Stimulated activated naive CD8-positive, alpha-beta T cell treated with anti-CD3 and anti-CD28 coated beads, Interleukin-15, amount 100 ng/mL, for 72 hours (primary cell): ENCODE data around the gene ARSB.

ENCODE experiments used
- ATAC-seq: fragments of 150-1000 bp; cut with Tn5 transposase; 2 replicates; pipeline ENCODE4 v1.10.0; 2021; ENCODE audit warnings: mild to moderate bottlenecking, moderate library complexity
- DNase-seq, 2 donors: peaks; one replicate each; pipeline ENCODE4 v3.0.0; 2021 to 2022
- H3K27ac Mint-ChIP-seq, 2 donors: one replicate each; pipeline ENCODE4 v1.8.0; 2022; ENCODE audit warnings: mild to moderate bottlenecking in 2 of 2, mixed read lengths in 2 of 2, moderate library complexity in 2 of 2
- H3K27me3 Mint-ChIP-seq: one replicate; pipeline ENCODE4 v1.8.0; 2022; ENCODE audit warnings: mixed read lengths
- H3K4me1 Mint-ChIP-seq: one replicate; pipeline ENCODE4 v1.8.0; 2022; ENCODE audit warnings: mild to moderate bottlenecking, mixed read lengths
- H3K4me3 Mint-ChIP-seq, 2 donors: one replicate each; pipeline ENCODE4 v1.8.0; 2022; ENCODE audit warnings: mild to moderate bottlenecking in 2 of 2, mixed read lengths in 2 of 2, moderate library complexity in 1 of 2
- H3K9me3 Mint-ChIP-seq, 2 donors: one replicate each; pipeline ENCODE4 v1.8.0; 2022; ENCODE audit warnings: mixed read lengths in 2 of 2

Gene ARSB

DNA sequence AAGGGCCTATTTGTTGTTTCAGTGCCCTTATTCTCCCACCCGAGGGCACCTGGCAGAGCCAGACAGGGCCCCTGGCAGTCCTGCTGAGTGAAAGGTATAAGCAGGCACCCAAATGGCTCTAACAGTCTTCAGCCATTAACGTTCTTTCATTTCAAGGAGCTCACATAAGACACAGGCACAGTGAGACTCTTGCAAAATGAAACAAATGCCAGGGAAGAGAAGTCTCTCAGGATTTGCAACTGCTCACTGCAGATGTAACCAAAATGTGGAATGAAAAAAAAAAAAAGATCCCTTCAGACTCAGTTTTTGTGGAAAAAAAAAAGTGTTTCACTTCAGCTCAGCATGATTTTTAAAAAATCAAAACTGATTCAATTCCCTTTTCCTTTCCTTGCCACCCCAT, 181.2 kb downstream of the ARSB start:
- DNase-seq (no peak), ATAC-seq (no peak)
- Mint-ChIP-seq H3K4me3 (no peak overlapping the region), H3K27me3 (no peaks in the 10 kb centered on the region), H3K4me1 (no peaks in the 10 kb centered on the region), H3K27ac (no peak overlapping the region), H3K9me3 (peaks cover 10 to 20% of the 10 kb centered on the region in 2 donors)

DNA sequence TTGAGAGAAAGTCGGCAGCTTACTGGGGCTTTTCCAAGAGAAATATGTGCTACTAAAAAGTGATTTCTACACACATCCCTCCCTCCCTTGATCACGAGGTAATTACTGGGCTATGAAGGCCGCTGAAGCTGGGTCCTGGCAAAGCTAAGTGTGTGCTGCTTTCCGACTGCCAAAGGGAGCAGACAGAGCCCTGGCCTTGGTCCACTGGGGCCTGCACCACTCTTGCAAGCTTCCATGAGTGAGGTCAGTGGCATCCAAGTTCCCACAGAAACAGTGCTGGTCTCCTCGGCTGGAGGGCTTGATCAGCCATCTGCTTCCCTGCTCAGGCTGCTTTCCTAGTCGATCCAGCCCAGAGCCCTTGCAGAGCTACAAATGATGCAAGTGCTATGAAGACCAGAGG, 181.8 kb downstream of the ARSB start:
- no peaks in the 10 kb centered on the region for H3K27me3 Mint-ChIP-seq

DNA sequence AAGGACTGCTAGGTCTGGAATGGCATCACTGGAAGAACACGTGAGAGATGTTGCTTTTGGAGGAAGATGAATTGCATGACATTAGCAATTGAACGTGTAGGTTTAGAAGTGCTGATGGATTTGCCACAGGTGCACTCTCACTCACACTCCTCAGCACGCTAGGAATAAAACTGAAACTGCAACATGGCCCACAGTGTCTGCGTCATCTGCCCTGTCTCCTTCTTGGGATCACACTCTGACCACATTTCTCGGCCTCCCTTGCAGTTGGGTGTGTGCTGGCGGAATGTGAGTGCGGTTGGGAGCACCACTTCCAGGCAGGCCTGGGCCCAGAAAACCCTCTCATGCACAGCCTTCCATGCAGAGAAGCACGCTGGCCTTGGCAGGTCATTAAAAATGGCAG, 183.7 kb downstream of the ARSB start:
- H3K27me3 Mint-ChIP-seq: no peaks in the 10 kb centered on the region
- peaks cover 10 to 20% of the 10 kb centered on the region in 2 donors for H3K9me3 Mint-ChIP-seq
- H3K4me1 Mint-ChIP-seq: no peaks in the 10 kb centered on the region
- no peak for ATAC-seq
- H3K4me3 Mint-ChIP-seq: no peak overlapping the region
- DNase-seq: no peak
- H3K27ac Mint-ChIP-seq: no peak overlapping the region

More for the DNA sequence above, 181.8 kb downstream of the ARSB start:
- no peak for DNase-seq
- no peaks in the 10 kb centered on the region for H3K4me1 Mint-ChIP-seq
- no peak for ATAC-seq
- H3K9me3 Mint-ChIP-seq: peaks cover 10 to 20% of the 10 kb centered on the region in 2 donors
- H3K4me3 Mint-ChIP-seq: no peak overlapping the region
- H3K27ac Mint-ChIP-seq: no peak overlapping the region

DNA sequence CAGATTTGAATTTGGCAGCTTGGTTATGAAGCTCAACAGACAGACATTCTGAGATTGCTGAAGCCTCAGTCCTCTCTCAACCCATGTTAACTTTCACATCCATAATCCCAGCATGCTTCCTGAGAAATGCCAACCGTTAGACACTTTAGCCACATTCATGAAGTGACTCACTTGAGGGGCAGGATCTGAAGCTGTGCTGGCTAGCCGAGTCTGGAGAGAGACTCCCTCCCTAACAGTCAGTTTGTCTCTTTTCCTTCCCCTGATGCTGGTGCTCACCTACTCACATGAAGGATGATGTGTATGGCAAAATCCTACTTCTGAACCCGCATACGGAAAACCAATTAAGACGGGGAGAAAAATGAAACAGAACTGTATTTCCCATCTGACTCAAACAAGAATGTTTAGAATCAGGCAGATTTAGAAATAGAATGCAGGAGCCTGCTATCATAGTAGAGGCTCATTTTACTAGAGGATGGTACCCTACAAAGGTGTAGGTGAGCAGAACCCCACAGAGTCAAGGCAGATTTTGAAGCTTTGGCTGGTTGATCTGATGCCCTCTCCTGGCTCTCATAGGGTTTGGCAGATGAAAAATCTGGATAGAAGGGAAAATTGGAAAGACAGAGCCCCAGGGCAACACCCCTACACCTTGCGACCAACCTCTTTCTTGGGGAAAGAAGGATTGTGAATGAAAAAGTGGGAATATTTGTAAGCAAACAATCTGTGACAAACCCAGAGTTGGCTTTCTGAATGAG, 185.7 kb downstream of the ARSB start:
- Mint-ChIP-seq H3K27ac (peak overlapping the region; percentile 28 to 43), H3K9me3 (peaks cover 10 to 20% of the 10 kb centered on the region in 2 donors), H3K27me3 (no peaks in the 10 kb centered on the region), H3K4me1 (no peaks in the 10 kb centered on the region), H3K4me3 (no peak overlapping the region)
- ATAC-seq (no peak), DNase-seq (no peak)

DNA sequence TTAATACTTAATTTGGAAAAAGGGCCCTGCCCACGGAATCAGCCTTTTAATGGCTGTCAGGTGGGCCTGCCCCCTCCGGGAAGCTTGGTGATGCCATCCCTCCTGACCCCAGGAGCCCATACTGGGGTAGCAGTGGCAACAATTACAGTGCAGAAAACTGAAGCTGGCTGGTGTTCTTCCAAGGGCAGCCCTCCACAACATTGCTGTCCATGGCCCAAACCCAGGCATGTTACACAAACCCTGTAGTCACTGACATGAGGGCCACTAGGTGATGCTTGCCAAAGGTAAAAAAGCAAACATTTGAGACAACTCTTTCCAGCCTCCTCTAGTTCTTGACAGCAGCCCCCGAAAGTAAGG, 186.5 kb downstream of the ARSB start:
- DNase-seq (no peak), ATAC-seq (no peak)
- no peaks in the 10 kb centered on the region for H3K4me1 Mint-ChIP-seq
- peaks cover 10 to 20% of the 10 kb centered on the region in 2 donors for H3K9me3 Mint-ChIP-seq
- H3K27ac Mint-ChIP-seq: no peak overlapping the region
- no peak overlapping the region for H3K4me3 Mint-ChIP-seq
- H3K27me3 Mint-ChIP-seq: no peaks in the 10 kb centered on the region

DNA sequence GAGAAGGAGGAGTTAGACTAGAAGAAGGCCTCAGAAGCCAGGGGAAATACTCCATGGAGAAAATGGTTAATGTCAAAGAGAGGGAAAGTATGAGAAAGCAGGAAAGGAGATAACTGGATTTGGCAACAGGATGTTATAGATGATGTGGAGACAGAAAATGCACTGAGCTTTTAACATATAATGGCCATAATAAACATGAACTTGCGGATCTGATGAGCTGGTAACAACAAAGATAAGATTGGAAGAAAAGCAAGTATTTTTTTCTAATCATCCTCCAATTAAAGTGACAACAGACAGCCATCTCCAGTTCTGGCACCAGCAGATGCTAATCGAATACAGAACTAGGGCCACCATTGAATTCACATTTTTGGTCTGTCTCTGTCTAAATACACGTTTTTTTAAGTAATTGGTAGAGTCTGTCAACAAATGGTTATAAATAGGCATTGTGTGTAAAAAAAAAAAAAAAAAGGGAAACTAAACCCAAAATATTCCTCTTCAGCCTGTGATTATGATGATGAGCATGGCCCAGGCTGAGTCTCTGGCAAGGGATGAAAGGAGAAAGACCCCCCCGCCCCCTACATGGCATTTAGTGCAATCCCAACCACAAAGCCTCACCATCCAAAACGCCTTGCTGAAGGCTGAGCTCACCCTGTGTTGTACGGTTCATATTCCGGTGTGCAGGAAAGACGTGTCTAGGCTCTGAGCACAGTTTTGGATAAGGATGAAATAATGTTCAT, 187.0 kb downstream of the ARSB start:
- no peak for ATAC-seq
- H3K4me1 Mint-ChIP-seq: no peaks in the 10 kb centered on the region
- H3K27ac Mint-ChIP-seq: no peak overlapping the region
- H3K27me3 Mint-ChIP-seq: no peaks in the 10 kb centered on the region
- H3K9me3 Mint-ChIP-seq: peaks cover 10 to 20% of the 10 kb centered on the region in 2 donors
- no peak overlapping the region for H3K4me3 Mint-ChIP-seq
- no peak for DNase-seq

DNA sequence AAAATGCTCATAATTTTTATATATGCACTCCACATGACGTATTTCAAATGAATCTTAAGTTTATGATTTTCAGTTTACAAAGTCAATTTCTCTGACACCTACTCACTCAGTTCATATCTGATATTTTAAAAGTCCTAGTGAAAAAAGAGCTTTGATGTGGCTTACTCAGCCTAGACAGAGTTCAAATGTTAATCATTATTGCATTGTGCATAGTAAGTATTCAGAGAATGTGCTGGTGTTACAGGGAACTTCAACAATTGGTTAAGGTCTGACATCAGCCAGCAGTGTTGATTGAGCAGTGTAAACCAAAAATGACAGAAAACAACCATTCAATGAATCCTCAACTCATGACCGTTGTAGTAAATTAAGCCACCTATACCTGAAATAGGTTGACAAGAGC, 189.4 kb downstream of the ARSB start:
- Mint-ChIP-seq H3K4me3 (no peak overlapping the region), H3K27ac (peak overlapping the region in 1 of 2 donors; percentile 61), H3K4me1 (no peaks in the 10 kb centered on the region), H3K9me3 (peaks cover 3 to 5% of the 10 kb centered on the region in 2 donors), H3K27me3 (no peaks in the 10 kb centered on the region)
- ATAC-seq (peak; percentile 91), DNase-seq (no peak)

DNA sequence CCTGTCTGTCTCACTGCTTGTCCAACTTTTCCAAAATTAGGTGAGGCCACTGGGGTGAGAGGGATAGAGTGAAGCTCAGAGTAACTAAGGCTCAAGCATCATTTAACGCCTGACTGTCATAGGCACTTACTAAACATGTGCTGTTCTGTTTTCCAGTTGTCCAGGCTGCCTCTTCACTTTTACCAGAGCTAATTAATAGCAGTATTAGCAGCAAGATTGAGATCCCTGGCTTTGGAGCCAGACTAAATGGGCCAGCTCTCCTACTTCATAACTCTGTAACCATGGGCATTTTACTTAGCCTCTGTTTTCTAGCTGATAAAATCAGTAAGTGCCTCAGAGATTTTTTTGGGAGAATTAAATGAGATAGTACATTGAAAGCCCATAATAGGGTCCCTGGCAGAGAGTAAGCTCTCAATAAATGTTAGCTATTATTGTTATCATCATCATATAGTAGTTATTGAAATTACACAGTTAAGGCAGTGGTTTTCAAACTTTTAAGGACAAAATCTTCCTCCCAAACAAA, 190.4 kb downstream of the ARSB start:
- Mint-ChIP-seq H3K27me3 (no peaks in the 10 kb centered on the region), H3K9me3 (no peaks in the 10 kb centered on the region), H3K4me1 (no peaks in the 10 kb centered on the region), H3K4me3 (no peak overlapping the region), H3K27ac (no peak overlapping the region)
- no peak for DNase-seq
- ATAC-seq: no peak

DNA sequence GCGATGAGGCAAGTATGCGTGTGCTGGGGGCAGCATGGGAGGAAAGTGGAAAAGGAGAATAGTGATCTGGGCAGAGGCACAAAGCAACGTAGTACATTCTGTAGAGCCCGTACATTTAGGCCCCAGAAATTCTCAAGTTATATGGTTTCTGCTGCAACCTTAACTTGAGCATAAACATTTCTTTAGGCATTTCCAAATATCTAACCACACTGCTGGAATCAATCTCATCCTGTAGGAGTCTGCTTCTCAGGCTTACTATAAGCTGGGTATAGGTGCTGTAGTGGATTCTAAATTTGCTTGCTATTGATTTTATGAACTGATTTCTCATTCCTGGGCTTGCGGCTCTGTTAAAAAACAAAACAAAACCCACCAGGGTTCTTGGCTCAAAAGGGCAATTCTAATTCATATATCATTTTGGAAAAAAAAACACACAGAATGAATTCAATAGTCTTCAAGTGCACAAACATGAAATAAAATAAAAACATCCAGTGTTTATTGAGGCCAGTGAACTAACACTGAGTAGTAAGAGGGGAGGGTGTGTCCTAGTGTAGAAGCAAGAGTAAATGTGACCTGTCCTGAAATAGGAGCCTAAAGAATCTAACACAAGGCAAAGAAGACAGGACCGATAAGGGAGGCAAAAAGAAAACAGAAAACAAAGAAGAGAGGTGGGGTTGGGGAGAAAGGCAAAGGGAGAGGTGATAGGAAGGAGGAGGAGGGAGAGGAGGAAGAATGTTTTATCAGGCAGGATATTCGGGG, 191.0 kb downstream of the ARSB start:
- ATAC-seq: no peak
- H3K27me3 Mint-ChIP-seq: no peaks in the 10 kb centered on the region
- DNase-seq: no peak
- no peaks in the 10 kb centered on the region for H3K9me3 Mint-ChIP-seq
- no peaks in the 10 kb centered on the region for H3K4me1 Mint-ChIP-seq
- no peak overlapping the region for H3K4me3 Mint-ChIP-seq
- peak overlapping the region; percentile 13 to 85 for H3K27ac Mint-ChIP-seq

DNA sequence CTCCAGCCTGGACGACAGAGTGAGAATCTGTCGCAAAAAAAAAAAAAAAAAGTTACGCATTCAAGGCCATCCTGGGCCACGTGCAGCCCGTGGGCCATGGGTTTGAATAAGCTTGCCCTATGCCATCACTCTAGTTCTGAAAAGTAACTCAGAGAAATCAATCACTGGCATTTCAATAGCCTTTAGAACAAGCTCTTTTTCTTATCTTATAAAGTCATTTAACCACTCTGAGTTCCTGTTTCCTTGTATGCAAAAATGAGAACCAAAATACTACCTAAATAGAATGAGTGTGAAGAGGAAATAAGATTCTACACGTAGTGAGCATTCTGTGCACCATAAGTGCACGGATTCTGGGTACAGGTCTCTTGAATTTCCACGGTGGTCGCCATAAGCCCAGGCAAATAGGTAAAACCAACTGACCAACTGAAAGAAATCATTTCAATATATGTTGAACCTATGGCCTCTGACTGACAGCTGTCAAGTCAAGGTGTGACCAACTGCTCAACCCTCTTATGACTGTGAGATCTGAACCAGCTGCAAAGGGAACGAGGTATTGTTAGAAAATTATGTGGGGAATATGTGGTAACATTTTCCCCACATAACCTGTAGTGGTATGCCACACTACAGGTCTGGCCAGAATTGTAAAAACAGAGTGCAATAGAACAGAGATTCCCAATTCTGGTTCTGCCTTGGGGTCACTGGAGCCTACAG, 192.6 kb downstream of the ARSB start:
- no peak overlapping the region for H3K4me3 Mint-ChIP-seq
- DNase-seq: no peak
- no peaks in the 10 kb centered on the region for H3K4me1 Mint-ChIP-seq
- H3K27me3 Mint-ChIP-seq: no peaks in the 10 kb centered on the region
- no peak overlapping the region for H3K27ac Mint-ChIP-seq
- no peaks in the 10 kb centered on the region for H3K9me3 Mint-ChIP-seq
- no peak for ATAC-seq

DNA sequence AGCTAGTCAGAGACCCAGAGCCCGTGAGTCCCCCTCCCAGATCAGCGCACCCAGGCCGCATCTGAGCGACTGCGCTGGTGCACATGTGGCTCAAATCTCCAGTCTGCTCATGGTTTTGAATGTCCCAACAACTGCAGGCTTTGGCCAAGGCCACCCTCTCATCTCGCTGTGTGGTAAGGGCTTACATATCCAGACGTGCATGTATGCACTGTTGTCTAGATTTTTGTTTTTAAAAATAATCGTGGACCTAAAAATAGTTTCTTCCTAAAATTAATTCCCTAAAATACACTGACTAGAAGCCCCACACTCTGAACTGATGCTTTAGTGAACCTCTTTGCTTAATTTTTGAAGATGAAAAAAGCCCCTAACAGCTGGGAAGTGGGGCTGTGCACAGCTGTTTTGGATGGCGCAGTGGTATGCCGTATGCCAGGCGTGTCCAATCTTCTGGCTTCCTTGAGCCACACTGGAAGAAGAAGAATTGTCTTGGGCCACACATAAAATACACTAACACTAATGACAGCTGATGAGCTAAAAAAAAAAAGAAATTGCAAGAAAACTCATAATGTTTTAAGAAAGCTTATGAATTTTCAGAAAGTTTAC, 193.5 kb downstream of the ARSB start:
- Mint-ChIP-seq H3K27me3 (no peaks in the 10 kb centered on the region), H3K9me3 (no peaks in the 10 kb centered on the region), H3K4me3 (no peak overlapping the region), H3K4me1 (no peaks in the 10 kb centered on the region), H3K27ac (no peak overlapping the region)
- DNase-seq (no peak), ATAC-seq (no peak)

DNA sequence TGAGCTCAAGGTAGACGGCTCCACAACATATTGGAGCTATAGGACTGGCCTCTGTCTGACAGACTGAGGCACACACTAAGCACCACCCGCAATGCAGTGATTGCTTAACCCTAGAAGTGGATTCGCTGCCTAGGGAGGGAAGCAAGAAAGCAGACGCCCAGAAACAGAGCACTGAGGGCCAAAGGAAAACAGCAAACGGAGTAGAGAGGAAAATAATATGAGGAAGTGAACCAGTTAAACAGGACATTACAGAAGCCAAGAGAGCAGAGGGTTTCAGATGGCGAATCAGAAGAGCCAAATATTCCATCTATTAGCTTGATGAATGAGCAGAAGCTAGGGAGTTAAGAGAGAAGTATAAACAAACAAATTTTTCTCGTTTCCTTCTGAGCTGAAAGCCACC, 197.3 kb downstream of the ARSB start:
- ATAC-seq (no peak), DNase-seq (no peak)
- Mint-ChIP-seq H3K4me3 (no peak overlapping the region), H3K27ac (no peak overlapping the region), H3K4me1 (no peaks in the 10 kb centered on the region), H3K27me3 (no peaks in the 10 kb centered on the region), H3K9me3 (peaks cover 0 to 9% of the 10 kb centered on the region in 2 donors)

DNA sequence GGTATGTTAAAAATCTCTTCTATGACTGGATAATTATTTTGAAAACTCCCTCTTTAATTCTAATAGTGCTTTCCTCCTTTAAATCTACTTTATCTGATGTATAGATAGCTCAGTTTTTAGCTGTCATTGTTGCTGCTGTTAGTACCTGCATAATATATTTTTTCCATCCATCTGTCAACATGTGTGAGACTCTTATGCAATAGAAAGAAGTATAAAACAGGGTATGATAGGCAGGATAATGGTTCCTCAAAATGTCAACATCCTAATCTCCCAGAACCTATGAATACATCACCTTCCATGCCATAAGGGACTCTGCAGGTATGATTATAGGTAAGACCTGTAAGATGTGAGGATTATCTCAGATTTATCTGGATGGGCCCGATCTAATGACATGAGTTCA, 199.7 kb downstream of the ARSB start:
- no peaks in the 10 kb centered on the region for H3K27me3 Mint-ChIP-seq
- DNase-seq: no peak
- ATAC-seq: no peak
- no peak overlapping the region for H3K4me3 Mint-ChIP-seq
- H3K4me1 Mint-ChIP-seq: no peaks in the 10 kb centered on the region
- H3K27ac Mint-ChIP-seq: no peak overlapping the region
- H3K9me3 Mint-ChIP-seq: peaks cover 0 to 9% of the 10 kb centered on the region in 2 donors

DNA sequence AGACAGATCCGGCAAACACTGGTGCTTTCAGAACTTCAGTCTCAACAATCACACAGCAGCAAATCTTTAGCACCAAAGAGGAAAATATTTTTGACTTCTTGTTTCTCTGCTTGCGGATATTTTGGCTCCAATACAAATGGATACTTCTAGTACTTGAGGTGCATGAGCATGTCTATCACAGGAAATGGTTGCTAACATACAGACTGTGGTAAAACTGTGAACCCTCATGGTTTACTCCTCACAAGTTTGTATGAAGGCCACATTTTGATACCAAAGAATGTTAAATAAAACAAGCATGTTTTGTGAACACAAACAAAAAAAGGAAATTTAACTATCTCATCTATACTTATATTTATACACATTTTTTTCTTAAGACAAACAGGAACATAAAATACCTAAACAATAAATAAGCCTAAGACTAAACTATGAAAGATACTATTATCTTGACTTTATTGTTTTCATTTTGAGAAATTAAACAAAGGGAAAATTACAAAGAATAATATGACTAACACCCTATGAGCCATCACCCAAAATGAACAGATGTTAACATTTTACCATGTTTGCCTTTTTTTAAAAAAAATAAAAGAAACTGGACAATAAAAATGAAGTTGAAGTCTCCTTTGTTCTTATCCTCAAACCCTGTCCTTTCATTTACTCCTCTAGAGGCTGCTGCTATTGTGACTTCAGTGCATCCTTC, 201.5 kb downstream of the ARSB start:
- Mint-ChIP-seq H3K9me3 (peaks cover 0 to 9% of the 10 kb centered on the region in 2 donors), H3K4me1 (no peaks in the 10 kb centered on the region), H3K27me3 (no peaks in the 10 kb centered on the region), H3K4me3 (no peak overlapping the region), H3K27ac (no peak overlapping the region)
- ATAC-seq: no peak
- DNase-seq: no peak
